ENCODE results near the gene MET. TPM values are rescaled to one million over a fixed set of nuclear protein-coding genes. Genes with fewer than 3 reads are reported as not detected.

The MET gene
- total RNA-seq, 6 donors from 2014 or later = 32.4 to 114 (median 82.2) TPM

GRCh38 chr7:116802144-116802745, 130.2 kb downstream of the MET start:
- DNase-seq (no peak), ATAC-seq (ENCODE audit: low FRiP score in 2 of 2) (no peak)
- H3K27ac ChIP-seq = peak overlapping the region in 1 of 4 donors; percentile 26
- TF ChIP-seq POLR2A (IDR thresholded peaks at IDR 0.05) = no peak
- TF ChIP-seq, protein P1, sequence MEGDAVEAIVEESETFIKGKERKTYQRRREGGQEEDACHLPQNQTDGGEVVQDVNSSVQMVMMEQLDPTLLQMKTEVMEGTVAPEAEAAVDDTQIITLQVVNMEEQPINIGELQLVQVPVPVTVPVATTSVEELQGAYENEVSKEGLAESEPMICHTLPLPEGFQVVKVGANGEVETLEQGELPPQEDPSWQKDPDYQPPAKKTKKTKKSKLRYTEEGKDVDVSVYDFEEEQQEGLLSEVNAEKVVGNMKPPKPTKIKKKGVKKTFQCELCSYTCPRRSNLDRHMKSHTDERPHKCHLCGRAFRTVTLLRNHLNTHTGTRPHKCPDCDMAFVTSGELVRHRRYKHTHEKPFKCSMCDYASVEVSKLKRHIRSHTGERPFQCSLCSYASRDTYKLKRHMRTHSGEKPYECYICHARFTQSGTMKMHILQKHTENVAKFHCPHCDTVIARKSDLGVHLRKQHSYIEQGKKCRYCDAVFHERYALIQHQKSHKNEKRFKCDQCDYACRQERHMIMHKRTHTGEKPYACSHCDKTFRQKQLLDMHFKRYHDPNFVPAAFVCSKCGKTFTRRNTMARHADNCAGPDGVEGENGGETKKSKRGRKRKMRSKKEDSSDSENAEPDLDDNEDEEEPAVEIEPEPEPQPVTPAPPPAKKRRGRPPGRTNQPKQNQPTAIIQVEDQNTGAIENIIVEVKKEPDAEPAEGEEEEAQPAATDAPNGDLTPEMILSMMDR (IDR thresholded peaks at IDR 0.05) = no peak
- TF ChIP-seq POLR2AphosphoS5 (IDR thresholded peaks at IDR 0.05) = no peak
- no peak for TF ChIP-seq EP300 (IDR thresholded peaks at IDR 0.05)
- peaks cover 7 to 19% (median 9%) of the 10 kb centered on the region in 4 donors for H3K4me1 ChIP-seq
- H3K4me3 ChIP-seq = no peak overlapping the region
- 72 to 79% methylated on average over 7 of the region's 7 CpGs for WGBS, 2 donors
- H3K36me3 ChIP-seq = no peaks in the 10 kb centered on the region
- no peaks in the 10 kb centered on the region for H3K27me3 ChIP-seq
- H3K9me3 ChIP-seq = no peaks in the 10 kb centered on the region

DNA sequence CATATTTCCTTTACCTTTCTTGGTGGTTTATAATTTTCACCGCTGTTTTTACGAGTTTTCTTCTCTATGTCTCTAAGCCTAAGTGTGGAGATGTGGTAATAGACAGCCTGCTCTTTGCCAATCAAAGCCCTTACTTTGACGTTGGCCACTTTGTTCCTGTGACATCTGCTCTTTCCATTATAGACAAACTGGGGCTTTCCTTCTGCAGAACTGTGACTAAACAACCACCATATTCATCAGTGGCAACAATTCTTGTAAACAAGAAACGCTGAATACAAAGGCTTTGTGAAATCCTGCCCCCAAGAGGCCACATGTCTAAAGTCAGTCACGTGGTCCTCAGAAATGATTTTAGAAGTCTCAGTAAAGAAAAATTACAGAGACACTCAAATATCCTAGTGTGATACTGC, 130.8 kb downstream of the MET start:
- peak overlapping the region in 1 of 4 donors; percentile 26 for H3K27ac ChIP-seq
- no peaks in the 10 kb centered on the region for H3K27me3 ChIP-seq
- no peaks in the 10 kb centered on the region for H3K9me3 ChIP-seq
- DNase-seq = no peak
- ATAC-seq (ENCODE audit: low FRiP score in 2 of 2) = peak in 1 of 2 donors; percentile 36
- WGBS, 2 donors = 26 to 36% methylated on average over 5 of the region's 5 CpGs
- H3K4me3 ChIP-seq = no peak overlapping the region
- peaks cover 2 to 19% (median 9%) of the 10 kb centered on the region in 4 donors for H3K4me1 ChIP-seq
- H3K36me3 ChIP-seq = no peaks in the 10 kb centered on the region
- TF ChIP-seq, protein P1 (IDR thresholded peaks at IDR 0.05) = peak in 5 of 6 experiments; percentile 20 to 59 (median 48)
- TF ChIP-seq POLR2A (IDR thresholded peaks at IDR 0.05) (no peak), EP300 (IDR thresholded peaks at IDR 0.05) (no peak)

- H3K36me3 ChIP-seq = no peaks in the 10 kb centered on the region
- H3K4me1 ChIP-seq = peaks cover 0 to 19% (median 9%) of the 10 kb centered on the region in 4 donors
- no peak for ATAC-seq (ENCODE audit: low FRiP score in 2 of 2)
- no peak overlapping the region for H3K4me3 ChIP-seq
- no peaks in the 10 kb centered on the region for H3K9me3 ChIP-seq
- TF ChIP-seq POLR2AphosphoS5 (IDR thresholded peaks at IDR 0.05) (no peak), EP300 (IDR thresholded peaks at IDR 0.05) (no peak), POLR2A (IDR thresholded peaks at IDR 0.05) (no peak)
- TF ChIP-seq, protein P1 (IDR thresholded peaks at IDR 0.05) = no peak
- DNase-seq = no peak
- WGBS, 2 donors = 91 to 95% methylated on average over 3 of the region's 3 CpGs
- no peaks in the 10 kb centered on the region for H3K27me3 ChIP-seq
- H3K27ac ChIP-seq = no peak overlapping the region
Measured at GRCh38 chr7:116804471-116804870, 132.5 kb downstream of the MET start.

- 55% methylated on average over 7 of the region's 7 CpGs for WGBS, 2 donors
Measured at GRCh38 chr7:116805100-116805544, 133.1 kb downstream of the MET start.

More at GRCh38 chr7:116805100-116805544, 133.1 kb downstream of the MET start:
- Histone ChIP-seq H3K36me3 (no peaks in the 10 kb centered on the region), H3K9me3 (no peaks in the 10 kb centered on the region), H3K4me3 (no peak overlapping the region), H3K27me3 (no peaks in the 10 kb centered on the region), H3K4me1 (peaks cover 0 to 22% (median 9%) of the 10 kb centered on the region in 4 donors), H3K27ac (no peak overlapping the region)
- peak in 1 of 2 donors; percentile 59 for ATAC-seq (ENCODE audit: low FRiP score in 2 of 2)
- no peak for DNase-seq
- TF ChIP-seq, protein P1 (IDR thresholded peaks at IDR 0.05) = no peak
- TF ChIP-seq POLR2A (IDR thresholded peaks at IDR 0.05) = no peak
- TF ChIP-seq EP300 (IDR thresholded peaks at IDR 0.05) = no peak
- TF ChIP-seq POLR2AphosphoS5 (IDR thresholded peaks at IDR 0.05) = no peak
